Stomach (tissue), 4 donors: Measurements from ENCODE around the gene VIT.

Source experiments
- EP300 ChIP-seq: sonication (generic); formaldehyde crosslinking; IDR thresholded peaks from one replicate; pipeline ENCODE4 v1.6.1; 2017; ENCODE audit warnings: antibody characterized with exemption
- POLR2A ChIP-seq, 4 donors: fragments of 450-650 bp; IDR thresholded peaks; one replicate each; pipeline ENCODE4 v1.6.1; 2016; ENCODE audit warnings: antibody characterized with exemption in 4 of 4, control low read depth in 2 of 4, mild to moderate bottlenecking in 1 of 4, moderate library complexity in 1 of 4
- POLR2AphosphoS5 ChIP-seq, 3 donors: sonication (generic); formaldehyde crosslinking; IDR thresholded peaks; one replicate each; pipeline ENCODE4 v1.6.1; 2016; ENCODE audit warnings: antibody characterized with exemption in 3 of 3
- TF ChIP-seq, protein P1 (sequence below), 7 experiments: fragments of 450-650 bp in 4 of 7; fragments of 200-600 bp in 3 of 7; sonication (generic) in 3 of 7; IDR thresholded peaks; one replicate each; pipeline ENCODE4 v1.5.1; 2016 to 2019; ENCODE audit warnings: antibody characterized with exemption in 7 of 7, control low read depth in 2 of 7, mild to moderate bottlenecking in 1 of 7

DNA sequence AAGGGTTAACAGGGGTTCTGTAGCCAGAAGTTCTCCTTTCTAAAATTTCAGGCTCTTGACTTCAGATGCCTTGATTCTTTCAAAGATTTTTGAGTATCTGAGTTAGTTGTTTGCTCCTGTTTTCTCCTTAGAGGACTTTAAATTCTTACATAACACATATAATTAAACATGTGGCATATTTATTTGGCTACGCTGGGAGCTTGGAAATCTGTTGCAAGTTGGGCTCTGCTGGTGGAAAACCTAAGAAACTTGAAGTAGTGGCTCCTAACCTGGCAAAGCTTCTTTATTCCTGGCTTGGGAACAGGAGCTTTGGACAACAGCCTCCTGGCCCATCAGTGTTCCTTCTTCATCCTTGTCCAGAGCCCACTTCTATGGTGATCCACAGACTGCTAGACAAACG is 72.6 kb downstream of the VIT start:
- TF ChIP-seq POLR2AphosphoS5 (IDR thresholded peaks at IDR 0.05) (no peak), EP300 (no peak), POLR2A (IDR thresholded peaks at IDR 0.05) (no peak)
- TF ChIP-seq, protein P1, sequence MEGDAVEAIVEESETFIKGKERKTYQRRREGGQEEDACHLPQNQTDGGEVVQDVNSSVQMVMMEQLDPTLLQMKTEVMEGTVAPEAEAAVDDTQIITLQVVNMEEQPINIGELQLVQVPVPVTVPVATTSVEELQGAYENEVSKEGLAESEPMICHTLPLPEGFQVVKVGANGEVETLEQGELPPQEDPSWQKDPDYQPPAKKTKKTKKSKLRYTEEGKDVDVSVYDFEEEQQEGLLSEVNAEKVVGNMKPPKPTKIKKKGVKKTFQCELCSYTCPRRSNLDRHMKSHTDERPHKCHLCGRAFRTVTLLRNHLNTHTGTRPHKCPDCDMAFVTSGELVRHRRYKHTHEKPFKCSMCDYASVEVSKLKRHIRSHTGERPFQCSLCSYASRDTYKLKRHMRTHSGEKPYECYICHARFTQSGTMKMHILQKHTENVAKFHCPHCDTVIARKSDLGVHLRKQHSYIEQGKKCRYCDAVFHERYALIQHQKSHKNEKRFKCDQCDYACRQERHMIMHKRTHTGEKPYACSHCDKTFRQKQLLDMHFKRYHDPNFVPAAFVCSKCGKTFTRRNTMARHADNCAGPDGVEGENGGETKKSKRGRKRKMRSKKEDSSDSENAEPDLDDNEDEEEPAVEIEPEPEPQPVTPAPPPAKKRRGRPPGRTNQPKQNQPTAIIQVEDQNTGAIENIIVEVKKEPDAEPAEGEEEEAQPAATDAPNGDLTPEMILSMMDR (IDR thresholded peaks at IDR 0.05): no peak
